ENCODE data around the gene EBP. TPM values are rescaled to one million over a fixed set of nuclear protein-coding genes. Genes with fewer than 3 reads are reported as not detected.
"Not testable (repeated sequence)": the region's sequence is repeated elsewhere in the genome, so short reads cannot be mapped to it uniquely, and the experiment has no call there.

Gene EBP
- total and polyA plus RNA-seq, 4 donors = 41.5 to 254 (median 158) TPM

DNA sequence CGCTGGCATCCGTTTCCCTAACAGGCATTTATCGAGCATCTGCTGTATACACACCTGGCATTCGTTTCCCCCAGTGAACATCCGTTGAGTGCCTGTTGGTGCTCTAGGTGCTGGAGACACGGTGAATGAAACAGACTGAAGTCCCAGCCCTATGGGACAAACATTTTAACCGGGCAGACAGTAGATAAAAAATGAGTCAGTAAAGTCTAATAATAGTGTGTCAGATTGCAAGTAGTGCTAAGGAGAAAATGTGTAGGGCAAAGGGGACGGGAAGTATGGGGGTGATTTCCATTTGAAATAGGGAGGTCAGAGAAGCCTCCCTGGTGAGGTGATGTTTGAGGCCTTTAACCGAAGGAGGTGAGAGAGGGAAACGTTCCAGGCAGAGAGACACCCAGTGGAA, 5.3 kb upstream of the EBP start:
- TF ChIP-seq CTCF (IDR thresholded peaks at IDR 0.05; ENCODE audit: control extremely low read depth, extremely low read depth) = no peak
- Histone ChIP-seq H3K27me3 (ENCODE audit: control insufficient read depth in 3 of 3, insufficient read depth in 3 of 3, low read length in 2 of 3) (no peaks in the 10 kb centered on the region), H3K9me3 (ENCODE audit: control insufficient read depth in 4 of 4, insufficient read depth in 3 of 4, low read length in 3 of 4) (peaks cover 0 to 2% (median 0%) of the 10 kb centered on the region in 4 donors), H3K27ac (ENCODE audit: low read depth in 1 of 2, low read length in 1 of 2) (peak overlapping the region in 1 of 2 donors; percentile 63), H3K9ac (ENCODE audit: insufficient read depth in 1 of 2, low read length in 2 of 2) (no peak overlapping the region), H3K4me1 (ENCODE audit: control insufficient read depth in 5 of 5, insufficient read depth in 5 of 5, low read length in 5 of 5) (no peaks in the 10 kb centered on the region), H3K4me3 (no peak overlapping the region), H3K36me3 (ENCODE audit: control insufficient read depth in 4 of 4, insufficient read depth in 4 of 4, low read length in 4 of 4) (peaks cover 0 to 5% (median 0%) of the 10 kb centered on the region in 4 donors)
- ATAC-seq (ENCODE audit: insufficient read depth, low FRiP score) = no peak
- 80 to 90% methylated on average over 10 of the region's 10 CpGs for WGBS, 2 donors
- DNase-seq = no peak

DNA sequence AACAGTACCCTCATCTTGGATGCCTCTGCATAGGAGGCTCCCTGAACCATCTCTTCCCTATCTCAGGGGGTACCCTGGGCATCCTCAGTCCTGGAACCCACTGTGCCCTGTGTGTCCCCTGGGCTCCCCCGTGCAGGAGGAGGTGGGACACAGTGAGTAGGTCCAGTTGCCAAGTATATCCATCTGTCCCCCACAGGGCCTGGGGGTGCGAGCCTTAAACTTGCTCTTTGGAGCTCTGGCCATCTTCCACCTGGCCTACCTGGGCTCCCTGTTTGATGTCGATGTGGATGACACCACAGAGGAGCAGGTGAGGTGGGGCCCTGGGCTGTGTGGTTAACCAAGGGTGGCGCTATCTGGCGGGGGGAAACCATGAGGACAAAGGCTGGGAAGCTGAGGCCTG, 4.6 kb upstream of the EBP start:
- no peak for ATAC-seq (ENCODE audit: insufficient read depth, low FRiP score)
- Histone ChIP-seq H3K4me3 (no peak overlapping the region), H3K4me1 (ENCODE audit: control insufficient read depth in 5 of 5, insufficient read depth in 5 of 5, low read length in 5 of 5) (no peaks in the 10 kb centered on the region), H3K36me3 (ENCODE audit: control insufficient read depth in 4 of 4, insufficient read depth in 4 of 4, low read length in 4 of 4) (peaks cover 0 to 5% (median 0%) of the 10 kb centered on the region in 4 donors), H3K27me3 (ENCODE audit: control insufficient read depth in 3 of 3, insufficient read depth in 3 of 3, low read length in 2 of 3) (no peaks in the 10 kb centered on the region), H3K9me3 (ENCODE audit: control insufficient read depth in 4 of 4, insufficient read depth in 3 of 4, low read length in 3 of 4) (peaks cover 0 to 7% (median 0%) of the 10 kb centered on the region in 4 donors), H3K9ac (ENCODE audit: insufficient read depth in 1 of 2, low read length in 2 of 2) (no peak overlapping the region), H3K27ac (ENCODE audit: low read depth in 1 of 2, low read length in 1 of 2) (peak overlapping the region in 1 of 2 donors; percentile 63)
- DNase-seq = no peak
- no peak for TF ChIP-seq CTCF (IDR thresholded peaks at IDR 0.05; ENCODE audit: control extremely low read depth, extremely low read depth)
- WGBS, 2 donors = 67 to 76% methylated on average over 5 of the region's 5 CpGs

GRCh38 chrX:48519481-48519880, 2.1 kb upstream of the EBP start:
- H3K36me3 ChIP-seq (ENCODE audit: control insufficient read depth in 4 of 4, insufficient read depth in 4 of 4, low read length in 4 of 4); H3K4me3 ChIP-seq; DNase-seq; H3K27ac ChIP-seq (ENCODE audit: low read depth in 1 of 2, low read length in 1 of 2); H3K9me3 ChIP-seq (ENCODE audit: control insufficient read depth in 4 of 4, insufficient read depth in 3 of 4, low read length in 3 of 4); ATAC-seq (ENCODE audit: insufficient read depth, low FRiP score); H3K27me3 ChIP-seq (ENCODE audit: control insufficient read depth in 3 of 3, insufficient read depth in 3 of 3, low read length in 2 of 3); H3K9ac ChIP-seq (ENCODE audit: insufficient read depth in 1 of 2, low read length in 2 of 2); H3K4me1 ChIP-seq (ENCODE audit: control insufficient read depth in 5 of 5, insufficient read depth in 5 of 5, low read length in 5 of 5): not testable (repeated sequence)
- 45 to 58% methylated on average over 4 of the region's 4 CpGs for WGBS, 2 donors

- Histone ChIP-seq H3K27me3 (ENCODE audit: control insufficient read depth in 3 of 3, insufficient read depth in 3 of 3, low read length in 2 of 3) (no peaks in the 10 kb centered on the region), H3K36me3 (ENCODE audit: control insufficient read depth in 4 of 4, insufficient read depth in 4 of 4, low read length in 4 of 4) (peaks cover 0 to 1% (median 0%) of the 10 kb centered on the region in 4 donors), H3K27ac (ENCODE audit: low read depth in 1 of 2, low read length in 1 of 2) (no peak overlapping the region), H3K9me3 (ENCODE audit: control insufficient read depth in 4 of 4, insufficient read depth in 3 of 4, low read length in 3 of 4) (peaks cover 0 to 9% (median 0%) of the 10 kb centered on the region in 4 donors), H3K4me1 (ENCODE audit: control insufficient read depth in 5 of 5, insufficient read depth in 5 of 5, low read length in 5 of 5) (no peaks in the 10 kb centered on the region), H3K4me3 (no peak overlapping the region), H3K9ac (ENCODE audit: insufficient read depth in 1 of 2, low read length in 2 of 2) (no peak overlapping the region)
- WGBS, 2 donors = 77 to 85% methylated on average over 2 of the region's 2 CpGs
- no peak for DNase-seq
- ATAC-seq (ENCODE audit: insufficient read depth, low FRiP score) = no peak
- TF ChIP-seq CTCF (IDR thresholded peaks at IDR 0.05; ENCODE audit: control extremely low read depth, extremely low read depth) = no peak
Observed at GRCh38 chrX:48520455-48520854, 1.2 kb upstream of the EBP start.
